GM12891 (cell line): ENCODE measurements around the gene COQ4.

Experiments used
- PAX5 ChIP-seq: IDR thresholded peaks from 2 replicates; pipeline ENCODE4 v1.6.1; 2011; ENCODE audit warnings: low read length, moderate library complexity, mild to moderate bottlenecking; ENCODE audit not compliant: insufficient read depth, severe bottlenecking
- POLR2A ChIP-seq: IDR thresholded peaks from 2 replicates; pipeline ENCODE4 v1.6.1; 2011; ENCODE audit warnings: low read depth, low read length, control low read depth
- POLR2AphosphoS5 ChIP-seq: IDR thresholded peaks from 2 replicates; pipeline ENCODE4 v1.6.1; 2011; ENCODE audit warnings: low read depth, low read length, control low read depth
- TAF1 ChIP-seq: IDR thresholded peaks from 2 replicates; pipeline ENCODE4 v1.6.1; 2011; ENCODE audit warnings: low read depth, low read length, control low read depth

DNA sequence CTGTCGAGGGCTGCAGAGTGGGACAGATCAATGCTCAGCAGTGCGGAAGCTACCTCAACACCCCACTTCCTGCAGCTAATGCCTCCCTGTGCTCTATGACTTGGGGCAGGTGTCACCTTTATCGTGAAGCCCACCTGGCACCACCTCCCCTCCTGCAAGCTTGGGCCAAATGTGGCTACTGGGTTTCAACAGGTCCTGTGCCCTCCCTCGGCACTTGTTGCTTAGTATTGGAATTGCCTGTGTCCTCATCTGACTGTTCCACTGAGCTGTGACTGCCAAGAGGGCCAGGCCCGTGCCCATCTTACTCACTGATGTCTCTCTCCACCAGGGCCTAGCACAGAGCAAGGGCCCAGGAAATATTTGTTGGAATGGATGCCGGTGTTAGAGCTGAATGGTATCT, 27.1 kb downstream of the COQ4 start:
- TF ChIP-seq POLR2A (no peak), PAX5 (no peak), POLR2AphosphoS5 (no peak), TAF1 (no peak)
